ENCODE measurements around the gene KDSR. TPM values are rescaled to one million over a fixed set of nuclear protein-coding genes. Genes with fewer than 3 reads are reported as not detected.

KDSR gene
- total and polyA plus RNA-seq, 7 donors: 10.4 to 33.0 (median 21.6) TPM

DNA sequence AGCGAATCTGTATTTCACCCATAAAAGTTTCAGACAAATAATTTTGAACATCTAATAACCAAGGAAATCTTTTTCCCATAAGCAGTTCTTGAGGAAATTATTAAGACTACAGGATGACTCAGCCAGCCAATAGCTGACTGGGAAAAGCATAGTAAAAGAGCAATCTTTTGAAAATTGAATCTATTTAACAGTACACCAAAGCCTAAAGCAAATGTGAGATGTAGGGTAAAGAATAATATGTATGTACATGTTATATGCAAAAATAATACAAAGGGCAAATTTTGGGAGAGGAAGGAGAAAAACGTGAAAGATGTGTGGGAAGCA lies 12.6 kb upstream of the KDSR start:
- no peak overlapping the region for H3K27ac ChIP-seq
- H3K9me3 ChIP-seq: peaks cover 18% of the 10 kb centered on the region
- DNase-seq (no peak), ATAC-seq (no peak)
- H3K4me1 ChIP-seq: no peaks in the 10 kb centered on the region
- no peaks in the 10 kb centered on the region for H3K27me3 ChIP-seq (ENCODE audit: insufficient read depth in 3 of 3, low read length in 2 of 3)
- intact Hi-C loops (cut with DNase I): no loop called here
- peaks cover 0 to under 1% of the 10 kb centered on the region in 2 donors for H3K36me3 ChIP-seq (ENCODE audit: insufficient read depth in 1 of 2, low read depth in 1 of 2)
- H3K4me3 ChIP-seq: no peak overlapping the region
- WGBS, 3 donors: 69 to 72% (median 70%) methylated on average over 2 of the region's 2 CpGs
- TF ChIP-seq, protein P1, sequence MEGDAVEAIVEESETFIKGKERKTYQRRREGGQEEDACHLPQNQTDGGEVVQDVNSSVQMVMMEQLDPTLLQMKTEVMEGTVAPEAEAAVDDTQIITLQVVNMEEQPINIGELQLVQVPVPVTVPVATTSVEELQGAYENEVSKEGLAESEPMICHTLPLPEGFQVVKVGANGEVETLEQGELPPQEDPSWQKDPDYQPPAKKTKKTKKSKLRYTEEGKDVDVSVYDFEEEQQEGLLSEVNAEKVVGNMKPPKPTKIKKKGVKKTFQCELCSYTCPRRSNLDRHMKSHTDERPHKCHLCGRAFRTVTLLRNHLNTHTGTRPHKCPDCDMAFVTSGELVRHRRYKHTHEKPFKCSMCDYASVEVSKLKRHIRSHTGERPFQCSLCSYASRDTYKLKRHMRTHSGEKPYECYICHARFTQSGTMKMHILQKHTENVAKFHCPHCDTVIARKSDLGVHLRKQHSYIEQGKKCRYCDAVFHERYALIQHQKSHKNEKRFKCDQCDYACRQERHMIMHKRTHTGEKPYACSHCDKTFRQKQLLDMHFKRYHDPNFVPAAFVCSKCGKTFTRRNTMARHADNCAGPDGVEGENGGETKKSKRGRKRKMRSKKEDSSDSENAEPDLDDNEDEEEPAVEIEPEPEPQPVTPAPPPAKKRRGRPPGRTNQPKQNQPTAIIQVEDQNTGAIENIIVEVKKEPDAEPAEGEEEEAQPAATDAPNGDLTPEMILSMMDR (IDR thresholded peaks at IDR 0.05): no peak

DNA sequence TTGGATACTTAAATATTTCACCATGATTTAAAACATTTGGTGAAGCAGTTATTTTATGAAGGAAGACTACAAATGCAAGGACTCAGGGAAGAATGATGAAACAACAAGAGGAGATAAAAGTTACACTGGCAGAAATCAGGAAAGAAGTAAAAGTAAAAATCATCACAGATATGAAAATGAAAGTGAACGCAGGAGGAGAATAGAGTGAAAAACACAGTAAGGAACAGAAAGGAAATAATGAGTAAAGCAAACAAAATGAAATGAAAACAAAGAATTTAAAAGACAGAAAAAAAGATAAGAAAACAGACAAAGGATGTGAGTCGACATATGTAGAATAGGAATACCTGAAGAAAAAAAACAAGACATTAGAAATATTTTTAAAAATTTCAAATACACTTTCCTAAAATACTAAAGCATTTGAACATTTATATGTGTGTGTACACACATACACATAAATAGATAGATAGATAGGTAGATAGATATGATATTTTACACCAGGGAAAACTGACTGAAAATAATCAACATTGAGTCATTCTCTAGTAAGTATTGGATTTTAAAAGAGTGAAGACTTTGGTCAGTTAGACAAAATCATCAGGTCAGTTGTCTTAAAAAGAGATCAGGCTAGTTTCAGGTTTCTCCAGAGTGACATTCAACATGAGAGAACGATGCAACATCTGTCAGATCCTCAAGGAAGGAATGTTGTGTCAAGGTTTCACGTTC lies 12.1 kb upstream of the KDSR start:
- ATAC-seq: no peak
- intact Hi-C loops (cut with DNase I): no loop called here
- no peak for DNase-seq
- H3K27me3 ChIP-seq (ENCODE audit: insufficient read depth in 3 of 3, low read length in 2 of 3): no peaks in the 10 kb centered on the region
- no peak overlapping the region for H3K4me3 ChIP-seq
- peaks cover 18% of the 10 kb centered on the region for H3K9me3 ChIP-seq
- TF ChIP-seq, protein P1 (IDR thresholded peaks at IDR 0.05): no peak
- no peaks in the 10 kb centered on the region for H3K36me3 ChIP-seq (ENCODE audit: insufficient read depth in 1 of 2, low read depth in 1 of 2)
- no peaks in the 10 kb centered on the region for H3K4me1 ChIP-seq
- 62 to 68% (median 63%) methylated on average over 4 of the region's 4 CpGs for WGBS, 3 donors
- no peak overlapping the region for H3K27ac ChIP-seq

DNA sequence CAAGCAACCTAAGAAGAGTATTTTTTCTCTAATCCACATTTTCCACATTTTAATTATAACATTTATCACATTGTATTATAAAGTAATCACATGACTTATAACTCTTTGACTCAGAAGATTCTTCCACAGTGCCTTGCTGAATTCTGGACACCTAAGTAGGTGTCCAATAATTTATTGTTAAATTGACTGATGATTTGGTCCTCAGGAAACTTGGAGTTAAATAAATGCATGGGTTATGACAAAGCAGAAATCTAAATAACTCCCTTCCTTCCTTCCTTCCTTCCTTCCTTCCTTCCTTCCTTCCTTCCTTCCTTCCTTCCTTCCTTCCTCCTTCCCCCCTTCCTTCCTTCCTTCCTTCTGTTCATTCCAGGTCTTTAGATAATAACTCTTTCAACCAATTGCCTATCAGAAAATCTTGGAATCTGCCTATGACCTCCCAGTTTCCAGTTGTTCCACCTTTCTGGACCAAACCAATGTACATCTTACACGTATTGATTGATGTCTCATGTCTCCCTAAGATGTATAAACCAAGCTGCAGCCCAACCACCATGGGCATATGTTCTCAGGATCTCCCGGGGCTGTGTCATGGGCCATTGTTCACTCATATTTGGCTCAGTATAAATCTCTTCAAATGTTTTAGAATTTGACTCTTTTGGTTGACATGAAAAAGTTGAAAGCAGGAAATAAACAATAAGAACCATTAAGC lies 10.4 kb upstream of the KDSR start:
- Histone ChIP-seq H3K4me1 (no peaks in the 10 kb centered on the region), H3K36me3 (ENCODE audit: insufficient read depth in 1 of 2, low read depth in 1 of 2) (no peaks in the 10 kb centered on the region), H3K27me3 (ENCODE audit: insufficient read depth in 3 of 3, low read length in 2 of 3) (no peaks in the 10 kb centered on the region), H3K9me3 (peaks cover 7% of the 10 kb centered on the region), H3K4me3 (no peak overlapping the region), H3K27ac (no peak overlapping the region)
- intact Hi-C loops (cut with DNase I): no loop called here
- ATAC-seq (no peak), DNase-seq (no peak)
- 70 to 80% (median 76%) methylated on average over 2 of the region's 2 CpGs for WGBS, 3 donors
- TF ChIP-seq, protein P1 (IDR thresholded peaks at IDR 0.05): no peak

DNA sequence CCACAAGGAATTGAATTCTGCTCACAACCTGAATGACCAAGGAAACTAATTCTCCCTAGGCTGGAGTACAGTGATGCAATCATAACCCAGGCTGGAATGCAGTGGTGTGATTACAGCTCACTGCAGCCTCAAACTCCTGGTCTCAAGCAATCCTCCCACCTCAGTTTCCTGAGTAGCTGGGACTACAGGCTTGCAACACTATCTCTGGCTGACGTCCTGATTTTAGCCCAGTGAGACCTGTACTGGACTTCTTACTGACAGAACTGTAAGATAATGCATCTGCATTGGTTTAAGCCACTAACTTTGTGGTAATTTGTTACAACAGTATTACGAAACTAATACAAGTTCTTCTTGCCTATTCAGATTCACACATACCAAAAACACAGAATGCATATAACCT lies 9.5 kb upstream of the KDSR start:
- Histone ChIP-seq H3K27me3 (ENCODE audit: insufficient read depth in 3 of 3, low read length in 2 of 3) (no peaks in the 10 kb centered on the region), H3K27ac (no peak overlapping the region), H3K36me3 (ENCODE audit: insufficient read depth in 1 of 2, low read depth in 1 of 2) (no peaks in the 10 kb centered on the region), H3K4me3 (no peak overlapping the region), H3K9me3 (peaks cover 7% of the 10 kb centered on the region), H3K4me1 (no peaks in the 10 kb centered on the region)
- no peak for DNase-seq
- WGBS, 3 donors: 80 to 90% (median 86%) methylated on average over 2 of the region's 2 CpGs
- intact Hi-C loops (cut with DNase I): no loop called here
- TF ChIP-seq, protein P1 (IDR thresholded peaks at IDR 0.05): no peak
- ATAC-seq: no peak
